Common myeloid progenitor, CD34-positive (primary cell): ENCODE data around the gene GFER.
A peak's percentile ranks its signal among the peaks of the same experiment; 100 is the strongest.

Source experiments
- CTCF ChIA-PET: fragments of 350-600 bp; sonication (Branson Sonifier 250); formaldehyde crosslinking; loops from one replicate; lab custom pipeline; 2021; ENCODE audit warnings: antibody characterized with exemption; lab: Charles Lee
- POLR2A ChIA-PET: fragments of 350-600 bp; sonication (Branson Sonifier 250); formaldehyde crosslinking; loops from one replicate; lab custom pipeline; 2021; ENCODE audit warnings: antibody characterized with exemption; lab: Charles Lee
- DNase-seq, 3 donors: peaks; one replicate each; pipeline versions ENCODE4 v3.0.0 to v3.0.0-alpha.2; 2013
- H3K27ac ChIP-seq, 2 experiments: 1 replicate in 1 of 2; 2 replicates in 1 of 2; pipeline ENCODE4 v1.7.0; 2013; ENCODE audit warnings: inconsistent platforms in 2 of 2, low read length in 2 of 2, mild to moderate bottlenecking in 2 of 2, low read depth in 1 of 2, moderate library complexity in 1 of 2; ENCODE audit not compliant: severe bottlenecking in 2 of 2, insufficient read depth in 1 of 2, poor library complexity in 1 of 2
- H3K27me3 ChIP-seq, 5 experiments: replicated peaks in 2 of 5; 1 replicate in 3 of 5; 2 replicates in 2 of 5; pipeline versions ENCODE4 v1.6.1 to v1.7.0; 2013; ENCODE audit warnings: low read length in 4 of 5, mild to moderate bottlenecking in 2 of 5, moderate library complexity in 2 of 5, inconsistent platforms in 1 of 5; ENCODE audit not compliant: insufficient read depth in 5 of 5, control insufficient read depth in 4 of 5
- H3K36me3 ChIP-seq, 4 experiments: 1 replicate in 2 of 4; 2 replicates in 2 of 4; pipeline versions ENCODE4 v1.6.1 to v1.7.0; 2013; ENCODE audit warnings: low read length in 3 of 4, control low read depth in 1 of 4, mild to moderate bottlenecking in 1 of 4; ENCODE audit not compliant: control insufficient read depth in 4 of 4, insufficient read depth in 4 of 4
- H3K4me1 ChIP-seq, 4 experiments: 1 replicate in 3 of 4; 2 replicates in 1 of 4; pipeline versions ENCODE4 v1.6.1 to v1.7.1; 2013; ENCODE audit warnings: low read length in 3 of 4, mild to moderate bottlenecking in 3 of 4, control low read depth in 1 of 4, inconsistent platforms in 1 of 4, moderate library complexity in 1 of 4; ENCODE audit not compliant: control insufficient read depth in 4 of 4, insufficient read depth in 4 of 4; ENCODE audit errors: control extremely low read depth in 1 of 4
- H3K4me3 ChIP-seq, 7 experiments: 1 replicate in 4 of 7; 2 replicates in 3 of 7; pipeline versions ENCODE4 v1.5.1 to v1.7.0; 2013; ENCODE audit warnings: mild to moderate bottlenecking in 7 of 7, low read length in 6 of 7, moderate library complexity in 6 of 7, inconsistent platforms in 2 of 7, low read depth in 2 of 7, control low read depth in 1 of 7; ENCODE audit not compliant: insufficient read depth in 4 of 7, control insufficient read depth in 1 of 7; ENCODE audit errors: extremely low read depth in 1 of 7
- H3K9me3 ChIP-seq, 5 experiments: 1 replicate in 4 of 5; 2 replicates in 1 of 5; pipeline versions ENCODE4 v1.6.1 to v1.7.1; 2013; ENCODE audit warnings: low read length in 4 of 5, mild to moderate bottlenecking in 2 of 5, inconsistent platforms in 1 of 5, low read depth in 1 of 5, moderate library complexity in 1 of 5; ENCODE audit not compliant: control insufficient read depth in 4 of 5, insufficient read depth in 2 of 5; ENCODE audit errors: control extremely low read depth in 1 of 5
- WGBS: methylation state at CpG from one replicate; pipeline ENCODE4 v1.1.5; 2013; ENCODE audit not compliant: insufficient coverage; 5-methylcytosine and 5-hydroxymethylcytosine counted together

Gene GFER

GRCh38 chr16:2005646-2006045 lies 21.7 kb downstream of the GFER start:
- no peaks in the 10 kb centered on the region for H3K27me3 ChIP-seq
- H3K4me1 ChIP-seq = peaks cover 7 to 69% (median 62%) of the 10 kb centered on the region in 4 experiments
- CTCF ChIA-PET = interaction anchor here (0.6 to 6.9 kb wide), 18 partner anchors 9 to 511 kb away, joined by 3 to 80 read pairs (median 4); partner anchors contain the start of genes NPW, RAB26 and TRAF7
- WGBS = 20% methylated on average over 13 of the region's 21 CpGs
- peak overlapping the region in 1 of 2 experiments; percentile 91 for H3K27ac ChIP-seq
- POLR2A ChIA-PET = interaction anchor here (3.4 kb wide), 1 partner anchor 149 kb away, joined by 15 read pairs; the partner anchor contains the start of gene TRAF7
- peaks cover 0 to 51% (median 25%) of the 10 kb centered on the region in 4 experiments for H3K36me3 ChIP-seq
- H3K9me3 ChIP-seq = no peaks in the 10 kb centered on the region
- DNase-seq = peak; percentile 86 to 92 (median 91)
- peak overlapping the region in 4 of 7 experiments; percentile 19 to 65 (median 48) for H3K4me3 ChIP-seq

GRCh38 chr16:2006317-2006716 lies 22.3 kb downstream of the GFER start:
- 97% methylated on average over 7 of the region's 8 CpGs for WGBS
- peaks cover 7 to 69% (median 63%) of the 10 kb centered on the region in 4 experiments for H3K4me1 ChIP-seq
- peak overlapping the region in 2 of 7 experiments; percentile 11 to 47 for H3K4me3 ChIP-seq

GRCh38 chr16:2007081-2007836 lies 23.3 kb downstream of the GFER start:
- H3K9me3 ChIP-seq = no peaks in the 10 kb centered on the region
- 59% methylated on average over 13 of the region's 16 CpGs for WGBS
- H3K27me3 ChIP-seq = no peaks in the 10 kb centered on the region
- H3K4me3 ChIP-seq = peak overlapping the region in 5 of 7 experiments; percentile 70 to 91 (median 90)
- H3K27ac ChIP-seq = peak overlapping the region; percentile 82 to 91
- peaks cover 0 to 35% (median 11%) of the 10 kb centered on the region in 4 experiments for H3K36me3 ChIP-seq
- POLR2A ChIA-PET = interaction anchor here (0.7 to 1.8 kb wide), 3 partner anchors 43 to 148 kb away, joined by 3 to 8 read pairs (median 5); partner anchors contain the start of genes RPS2 and TRAF7
- DNase-seq = no peak
- H3K4me1 ChIP-seq = peaks cover 7 to 69% (median 63%) of the 10 kb centered on the region in 4 experiments
- CTCF ChIA-PET = interaction anchor here (0.6 to 6.9 kb wide), 8 partner anchors 13 to 493 kb away, joined by 3 to 80 read pairs (median 5); partner anchors contain the start of genes NPW, NTHL1, TRAF7 and TSC2

More at GRCh38 chr16:2006317-2006716, 22.3 kb downstream of the GFER start:
- DNase-seq = no peak
- H3K27ac ChIP-seq = peak overlapping the region; percentile 82 to 91
- peaks cover 0 to 44% (median 20%) of the 10 kb centered on the region in 4 experiments for H3K36me3 ChIP-seq
- no peaks in the 10 kb centered on the region for H3K9me3 ChIP-seq
- ChIA-PET CTCF (interaction anchor here (0.6 to 6.9 kb wide), 13 partner anchors 10 to 147 kb away, joined by 3 to 80 read pairs (median 5); partner anchors contain the start of genes NPW, RAB26 and TRAF7), POLR2A (interaction anchor here (3.4 kb wide), 1 partner anchor 148 kb away, joined by 15 read pairs; the partner anchor contains the start of gene TRAF7)
- no peaks in the 10 kb centered on the region for H3K27me3 ChIP-seq

GRCh38 chr16:2008009-2008526 lies 24.1 kb downstream of the GFER start:
- ChIA-PET POLR2A (interaction anchor here (0.6 to 1.8 kb wide), 4 partner anchors 43 to 147 kb away, joined by 3 to 8 read pairs (median 4); partner anchors contain the start of genes RPS2 and TRAF7), CTCF (interaction anchor here (0.6 to 6.9 kb wide), 10 partner anchors 11 to 492 kb away, joined by 3 to 80 read pairs (median 4); partner anchors contain the start of genes NPW, NTHL1, TRAF7 and TSC2)
- 2% methylated on average over 10 of the region's 15 CpGs for WGBS
- H3K27me3 ChIP-seq = no peaks in the 10 kb centered on the region
- DNase-seq = peak; percentile 70 to 88 (median 84)
- H3K4me3 ChIP-seq = peak overlapping the region in 5 of 7 experiments; percentile 70 to 91 (median 90)
- no peaks in the 10 kb centered on the region for H3K9me3 ChIP-seq
- H3K4me1 ChIP-seq = peaks cover 7 to 69% (median 63%) of the 10 kb centered on the region in 4 experiments
- H3K36me3 ChIP-seq = peaks cover 0 to 27% (median 3%) of the 10 kb centered on the region in 4 experiments
- H3K27ac ChIP-seq = peak overlapping the region; percentile 82 to 91

GRCh38 chr16:2008631-2009163 lies 24.7 kb downstream of the GFER start:
- ChIA-PET CTCF (interaction anchor here (1.1 to 6.9 kb wide), 8 partner anchors 12 to 145 kb away, joined by 3 to 80 read pairs (median 5); partner anchors contain the start of genes NPW, NTHL1, TRAF7 and TSC2), POLR2A (interaction anchor here (1.8 kb wide), 1 partner anchor 145 kb away, joined by 8 read pairs; no protein-coding TSS in a partner anchor)

GRCh38 chr16:2009164-2009711 lies 25.2 kb downstream of the GFER start:
- H3K27ac ChIP-seq = peak overlapping the region; percentile 72 to 91
- peaks cover 7 to 60% (median 56%) of the 10 kb centered on the region in 4 experiments for H3K4me1 ChIP-seq
- no peaks in the 10 kb centered on the region for H3K9me3 ChIP-seq
- H3K4me3 ChIP-seq = peak overlapping the region; percentile 47 to 91 (median 80)
- H3K27me3 ChIP-seq = no peaks in the 10 kb centered on the region
- DNase-seq = no peak
- under 1% methylated on average over 45 of the region's 55 CpGs for WGBS
- CTCF ChIA-PET = interaction anchor here (1.1 to 6.9 kb wide), 6 partner anchors 12 to 144 kb away, joined by 4 to 80 read pairs (median 6); partner anchors contain the start of gene TRAF7
- POLR2A ChIA-PET = interaction anchor here (0.9 kb wide), 1 partner anchor 44 kb away, joined by 4 read pairs; the partner anchor contains the start of gene RPS2
- peaks cover 0 to 21% (median under 1%) of the 10 kb centered on the region in 4 experiments for H3K36me3 ChIP-seq

More at GRCh38 chr16:2008631-2009163, 24.7 kb downstream of the GFER start:
- H3K27me3 ChIP-seq = no peaks in the 10 kb centered on the region
- peaks cover 0 to 21% (median under 1%) of the 10 kb centered on the region in 4 experiments for H3K36me3 ChIP-seq
- peaks cover 7 to 66% (median 60%) of the 10 kb centered on the region in 4 experiments for H3K4me1 ChIP-seq
- peak in 2 of 3 donors; percentile 35 to 52 for DNase-seq
- H3K4me3 ChIP-seq = peak overlapping the region; percentile 47 to 91 (median 80)
- WGBS = 3% methylated on average over 20 of the region's 23 CpGs
- H3K27ac ChIP-seq = peak overlapping the region; percentile 72 to 91
- no peaks in the 10 kb centered on the region for H3K9me3 ChIP-seq
